PC-3 (cell line): Measurements from ENCODE around the gene AADACL4.

Experiments
- EZH2phosphoT487 ChIP-seq: fragments of 300-600 bp; sonication (generic); IDR thresholded peaks from 2 replicates; pipeline ENCODE4 v1.6.1; 2018; ENCODE audit warnings: mild to moderate bottlenecking, antibody characterized with exemption, low read length, borderline replicate concordance
- TF ChIP-seq, protein P1 (sequence below): fragments of 300-600 bp; sonication (generic); conservative IDR thresholded peaks from 2 replicates; pipeline ENCODE4 v1.5.1; 2017; ENCODE audit warnings: antibody characterized with exemption, low read depth, mild to moderate bottlenecking, low read length

- TF ChIP-seq, protein P1, sequence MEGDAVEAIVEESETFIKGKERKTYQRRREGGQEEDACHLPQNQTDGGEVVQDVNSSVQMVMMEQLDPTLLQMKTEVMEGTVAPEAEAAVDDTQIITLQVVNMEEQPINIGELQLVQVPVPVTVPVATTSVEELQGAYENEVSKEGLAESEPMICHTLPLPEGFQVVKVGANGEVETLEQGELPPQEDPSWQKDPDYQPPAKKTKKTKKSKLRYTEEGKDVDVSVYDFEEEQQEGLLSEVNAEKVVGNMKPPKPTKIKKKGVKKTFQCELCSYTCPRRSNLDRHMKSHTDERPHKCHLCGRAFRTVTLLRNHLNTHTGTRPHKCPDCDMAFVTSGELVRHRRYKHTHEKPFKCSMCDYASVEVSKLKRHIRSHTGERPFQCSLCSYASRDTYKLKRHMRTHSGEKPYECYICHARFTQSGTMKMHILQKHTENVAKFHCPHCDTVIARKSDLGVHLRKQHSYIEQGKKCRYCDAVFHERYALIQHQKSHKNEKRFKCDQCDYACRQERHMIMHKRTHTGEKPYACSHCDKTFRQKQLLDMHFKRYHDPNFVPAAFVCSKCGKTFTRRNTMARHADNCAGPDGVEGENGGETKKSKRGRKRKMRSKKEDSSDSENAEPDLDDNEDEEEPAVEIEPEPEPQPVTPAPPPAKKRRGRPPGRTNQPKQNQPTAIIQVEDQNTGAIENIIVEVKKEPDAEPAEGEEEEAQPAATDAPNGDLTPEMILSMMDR = no peak
- no peak for TF ChIP-seq EZH2phosphoT487
Observed at GRCh38 chr1:12703821-12704451, 60.1 kb downstream of the AADACL4 start.
